ENCODE data around the gene CACTIN. TPM values are rescaled to one million over a fixed set of nuclear protein-coding genes. Genes with fewer than 3 reads are reported as not detected.

Gene CACTIN
- total RNA-seq, 1 donor from 2014 or later: 26.7 TPM

GRCh38 chr19:3656747-3657394, 30.3 kb upstream of the CACTIN start:
- Histone ChIP-seq H3K4me2 (ENCODE audit: low read length) (no peak overlapping the region), H3K79me2 (ENCODE audit: insufficient read depth, low read length) (no peaks in the 10 kb centered on the region), H3K4me3 (ENCODE audit: insufficient read depth, low read depth, low read length) (no peak overlapping the region), H3K4me1 (ENCODE audit: insufficient read depth, low read length) (peaks cover 14% of the 10 kb centered on the region), H3K36me3 (ENCODE audit: insufficient read depth, low read length) (no peaks in the 10 kb centered on the region), H3K9ac (ENCODE audit: low read length) (no peak overlapping the region), H2AFZ (ENCODE audit: low read depth, low read length) (no peak overlapping the region), H3K9me3 (ENCODE audit: insufficient read depth, low read depth, low read length) (peaks cover 3% of the 10 kb centered on the region), H3K27ac (ENCODE audit: low read depth, low read length) (no peak overlapping the region), H4K20me1 (ENCODE audit: insufficient read depth, low read length) (peaks cover 5% of the 10 kb centered on the region), H3K27me3 (ENCODE audit: insufficient read depth, low read length) (no peaks in the 10 kb centered on the region)
- TF ChIP-seq CTCF (IDR thresholded peaks at IDR 0.05; ENCODE audit: insufficient read depth, low read depth, low read length) (no peak), EZH2 (IDR thresholded peaks at IDR 0.05; ENCODE audit: insufficient read depth, low read length) (no peak)
- no peaks in the 10 kb centered on the region for H3K27me3 Mint-ChIP-seq (ENCODE audit: low read depth, unreplicated experiment)
- peaks cover 20% of the 10 kb centered on the region for H3K36me3 Mint-ChIP-seq (ENCODE audit: low read depth, unreplicated experiment)
- no peak overlapping the region for H3K4me3 Mint-ChIP-seq (ENCODE audit: unreplicated experiment)
- no peaks in the 10 kb centered on the region for H3K4me1 Mint-ChIP-seq (ENCODE audit: low read depth, unreplicated experiment)
- DNase-seq (ENCODE audit: low read depth) (no peak), FAIRE-seq (no peak)
- H3K9me3 Mint-ChIP-seq (ENCODE audit: unreplicated experiment): no peaks in the 10 kb centered on the region
- H3K27ac Mint-ChIP-seq (ENCODE audit: unreplicated experiment): no peak overlapping the region

GRCh38 chr19:3656073-3656746, 29.6 kb upstream of the CACTIN start:
- Mint-ChIP-seq H3K4me1 (ENCODE audit: low read depth, unreplicated experiment) (no peaks in the 10 kb centered on the region), H3K27ac (ENCODE audit: unreplicated experiment) (no peak overlapping the region)

More at GRCh38 chr19:3656073-3656746, 29.6 kb upstream of the CACTIN start:
- Mint-ChIP-seq H3K36me3 (ENCODE audit: low read depth, unreplicated experiment) (peaks cover 20% of the 10 kb centered on the region), H3K9me3 (ENCODE audit: unreplicated experiment) (no peaks in the 10 kb centered on the region), H3K27me3 (ENCODE audit: low read depth, unreplicated experiment) (no peaks in the 10 kb centered on the region), H3K4me3 (ENCODE audit: unreplicated experiment) (no peak overlapping the region)
- H4K20me1 ChIP-seq (ENCODE audit: insufficient read depth, low read length): peaks cover 5% of the 10 kb centered on the region
- no peak overlapping the region for H3K4me3 ChIP-seq (ENCODE audit: insufficient read depth, low read depth, low read length)
- no peaks in the 10 kb centered on the region for H3K79me2 ChIP-seq (ENCODE audit: insufficient read depth, low read length)
- H2AFZ ChIP-seq (ENCODE audit: low read depth, low read length): peak overlapping the region; percentile 9
- no peak for TF ChIP-seq EZH2 (IDR thresholded peaks at IDR 0.05; ENCODE audit: insufficient read depth, low read length)
- no peak for TF ChIP-seq CTCF (IDR thresholded peaks at IDR 0.05; ENCODE audit: insufficient read depth, low read depth, low read length)
- peak; percentile 20 for DNase-seq (ENCODE audit: low read depth)
- FAIRE-seq: no peak
- peak overlapping the region; percentile 65 for H3K4me2 ChIP-seq (ENCODE audit: low read length)
- H3K4me1 ChIP-seq (ENCODE audit: insufficient read depth, low read length): peaks cover 14% of the 10 kb centered on the region
- no peaks in the 10 kb centered on the region for H3K36me3 ChIP-seq (ENCODE audit: insufficient read depth, low read length)
- H3K27me3 ChIP-seq (ENCODE audit: insufficient read depth, low read length): no peaks in the 10 kb centered on the region
- H3K27ac ChIP-seq (ENCODE audit: low read depth, low read length): peak overlapping the region; percentile 91
- H3K9ac ChIP-seq (ENCODE audit: low read length): peak overlapping the region; percentile 43
- H3K9me3 ChIP-seq (ENCODE audit: insufficient read depth, low read depth, low read length): peaks cover 3% of the 10 kb centered on the region

All from astrocyte (in vitro differentiated cells and primary cell).